AG04450 (cell line): ENCODE data around the gene TMEM94. TPM values are rescaled to one million over a fixed set of nuclear protein-coding genes. Genes with fewer than 3 reads are reported as not detected.

Experiments
- CTCF ChIA-PET: fragments of 300-600, 350-600 bp; formaldehyde crosslinking; extraction: SDS; loops from one replicate; lab custom pipeline; 2022; ENCODE audit warnings: antibody characterized with exemption, inconsistent platforms; lab: Charles Lee
- POLR2A ChIA-PET: fragments of 350-600 bp; formaldehyde crosslinking; extraction: SDS; loops from one replicate; lab custom pipeline; 2021; ENCODE audit warnings: antibody characterized with exemption, inconsistent platforms; lab: Yijun Ruan, JAX
- DNase-seq: peaks from one replicate; pipeline ENCODE4 v3.0.0-alpha.2; 2011; ENCODE audit warnings: low read depth, low spot score
- H3K27ac ChIP-seq: one replicate; pipeline ENCODE4 v1.5.1; 2012; ENCODE audit warnings: low read depth, low read length, control low read depth
- H3K27me3 ChIP-seq: one replicate; pipeline ENCODE4 v1.6.0; 2012; ENCODE audit warnings: low read length; ENCODE audit not compliant: control insufficient read depth, insufficient read depth
- H3K4me3 ChIP-seq: 2 replicates; pipeline ENCODE4 v1.5.1; 2011; ENCODE audit warnings: mild to moderate bottlenecking, low read depth, low read length, control low read depth
- H3K9me3 ChIP-seq: 2 replicates; pipeline ENCODE4 v1.5.1; 2012; ENCODE audit warnings: low read length; ENCODE audit not compliant: control insufficient read depth, insufficient read depth
- CTCF ChIP-seq: IDR thresholded peaks from 2 replicates; pipeline ENCODE4 v1.5.1; 2011; ENCODE audit warnings: low read depth, low read length, control low read depth, inconsistent platforms
- polyA plus RNA-seq: library from polyadenylated mRNA; depleted of rRNA; stranded (reverse); fragments of >200 nt; gene quantifications from 2 replicates; pipeline ENCODE4 v1.2.3, GENCODE V29; 2011

The TMEM94 gene
- polyA plus RNA-seq, 1 experiment: 14.8 TPM

DNA sequence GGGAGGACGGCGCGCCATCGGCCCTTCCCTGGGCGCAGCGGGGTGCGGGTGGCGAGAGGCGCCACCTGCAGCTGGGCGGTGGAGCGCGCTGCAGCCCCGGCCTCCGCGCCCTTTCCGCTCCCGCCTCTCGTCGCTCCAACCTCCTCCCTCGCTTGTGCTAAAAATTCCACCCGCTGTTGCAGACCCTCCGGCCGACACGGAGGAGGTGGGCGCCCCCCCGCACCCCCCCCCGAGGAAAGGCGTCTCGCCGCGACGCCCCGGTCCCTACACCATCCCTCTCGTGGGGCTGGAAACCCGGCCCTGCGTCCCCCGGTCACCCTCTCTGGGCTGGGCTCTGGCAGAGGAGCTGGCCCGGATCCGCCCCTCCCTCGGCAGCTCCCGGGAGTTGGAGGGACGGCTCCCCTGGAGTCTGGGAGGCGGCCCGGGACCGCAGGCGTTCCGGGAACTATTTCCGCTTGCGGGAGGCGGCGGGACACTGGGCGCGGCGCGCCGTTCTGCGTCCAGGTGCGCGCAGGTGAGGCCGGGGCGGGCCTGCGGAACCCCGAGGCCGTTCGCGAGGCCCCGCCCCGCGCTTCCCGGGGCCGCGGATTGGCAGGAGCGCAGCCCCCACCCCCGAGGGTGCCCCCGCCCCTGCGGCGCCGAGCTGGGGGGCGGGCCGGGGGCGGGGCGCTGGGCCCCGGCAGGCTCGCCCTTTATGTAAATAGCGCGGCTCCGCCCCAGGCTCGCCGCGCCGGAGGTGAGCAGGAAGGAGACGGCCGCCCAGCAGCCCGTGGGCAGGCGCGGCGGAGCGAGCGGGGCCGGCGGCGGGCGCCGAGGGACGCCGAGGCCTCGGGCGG lies 68.8 kb downstream of the TMEM94 start, which contains the start of gene LLGL2:
TSS of gene LLGL2 (plus strand) at position 728 of the 836 bp plus-strand sequence. CDS start 17,730 bp downstream, outside the sequence.
- Histone ChIP-seq H3K27me3 (peaks cover 16% of the 10 kb centered on the region), H3K27ac (no peak within 1 kb of the TSS), H3K9me3 (no peaks in the 10 kb centered on the region; the same call in 1 of the 2 replicates), H3K4me3 (peak within 1 kb of the TSS; percentile 49)
- 0 out of 2 replicates have a peak, but pooled peaks have one; percentile 16 for TF ChIP-seq CTCF
- no peak for DNase-seq
- ChIA-PET POLR2A (interaction anchor here (0.6 to 1.0 kb wide), 2 partner anchors 9 to 63 kb away, joined by 4 read pairs; partner anchors contain the start of gene TSEN54), CTCF (interaction anchor here (0.6 kb wide), 2 partner anchors 145 to 1099 kb away, joined by 4 to 5 read pairs; no protein-coding TSS in a partner anchor)

- peak overlapping the region; percentile 37; the same call in 1 of the 2 replicates for H3K4me3 ChIP-seq
- POLR2A ChIA-PET: interaction anchor here (1.0 kb wide), 1 partner anchor 9 kb away, joined by 4 read pairs; the partner anchor contains the start of gene TSEN54
- TF ChIP-seq CTCF: no peak
- H3K27me3 ChIP-seq: peaks cover 18% of the 10 kb centered on the region
- H3K27ac ChIP-seq: no peak overlapping the region
- CTCF ChIA-PET: no interaction called here
- H3K9me3 ChIP-seq: no peaks in the 10 kb centered on the region; the same call in 1 of the 2 replicates
- DNase-seq: no peak
Observed at GRCh38 chr17:75525806-75526554, 69.5 kb downstream of the TMEM94 start.

DNA sequence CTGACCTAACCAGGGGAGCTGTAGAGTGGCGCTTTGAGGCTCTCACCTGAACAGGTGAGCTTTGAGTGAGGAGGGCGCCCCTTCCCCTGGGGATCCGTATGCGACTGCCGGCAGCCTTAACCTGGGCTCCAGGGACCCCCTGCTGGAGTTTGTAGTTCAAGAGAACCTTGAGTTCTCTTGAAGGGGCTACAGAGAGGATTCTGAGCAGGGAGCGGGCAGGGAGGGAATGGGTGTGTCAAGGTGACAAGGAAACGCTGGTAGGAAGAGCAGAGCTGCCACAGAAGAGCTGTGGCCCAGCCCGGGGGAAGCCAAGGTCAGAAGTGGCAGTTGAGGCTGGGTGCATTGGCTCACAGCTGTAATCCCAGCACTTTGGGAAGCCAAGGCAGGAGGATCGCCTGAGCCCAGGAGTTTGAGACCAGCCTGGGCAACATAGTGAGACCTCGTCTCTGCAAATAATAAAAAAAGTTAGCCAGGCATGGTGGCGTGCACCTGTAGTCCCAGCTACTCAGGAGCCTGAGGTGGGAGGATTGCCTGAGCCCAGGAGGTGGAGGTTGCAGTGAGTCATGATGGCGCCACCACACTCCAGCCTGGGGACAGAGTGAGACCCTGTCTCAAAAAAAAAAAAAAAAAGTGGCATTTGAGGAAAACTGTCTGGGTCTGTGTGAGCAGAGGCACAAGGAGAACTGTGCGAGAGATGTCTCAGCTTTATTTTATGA lies 70.3 kb downstream of the TMEM94 start:
- ChIA-PET CTCF (interaction anchor here (0.6 kb wide), 1 partner anchor 220 kb away, joined by 10 read pairs; no protein-coding TSS in a partner anchor), POLR2A (no interaction called here)
- Histone ChIP-seq H3K9me3 (no peaks in the 10 kb centered on the region; the same call in 1 of the 2 replicates), H3K4me3 (no peak overlapping the region), H3K27me3 (peaks cover 18% of the 10 kb centered on the region), H3K27ac (no peak overlapping the region)
- no peak for DNase-seq
- no peak for TF ChIP-seq CTCF

GRCh38 chr17:75530837-75531720 lies 74.6 kb downstream of the TMEM94 start:
- H3K4me3 ChIP-seq: no peak overlapping the region
- DNase-seq: no peak
- H3K27me3 ChIP-seq: peaks cover 31% of the 10 kb centered on the region
- no peak overlapping the region for H3K27ac ChIP-seq
- no peak for TF ChIP-seq CTCF
- no peaks in the 10 kb centered on the region; the same call in 1 of the 2 replicates for H3K9me3 ChIP-seq
- CTCF ChIA-PET: interaction anchor here (0.5 kb wide), 1 partner anchor 67 kb away, joined by 3 read pairs; no protein-coding TSS in a partner anchor
- POLR2A ChIA-PET: interaction anchor here (1.5 kb wide), 1 partner anchor 15 kb away, joined by 3 read pairs; the partner anchor contains the start of gene TSEN54
